WERI-Rb-1 (cell line): ENCODE results near the gene ZNF609.

ENCODE experiments used
- DNase-seq: peaks from one replicate; pipeline ENCODE4 v3.0.0-alpha.2; 2020
- H3K27ac ChIP-seq: fragments of 250-450 bp; sonication (Bioruptor Pico); 2 replicates; pipeline ENCODE4 v1.5.1; 2020; ENCODE audit warnings: mild to moderate bottlenecking, moderate library complexity
- H3K27me3 ChIP-seq: fragments of 250-450 bp; sonication (Bioruptor Pico); 2 replicates; pipeline ENCODE4 v1.5.1; 2021; ENCODE audit warnings: mild to moderate bottlenecking, low read depth, moderate library complexity; ENCODE audit not compliant: insufficient read depth, severe bottlenecking
- H3K36me3 ChIP-seq: fragments of 250-450 bp; sonication (Bioruptor Pico); 2 replicates; pipeline ENCODE4 v1.5.1; 2020; ENCODE audit warnings: mild to moderate bottlenecking, moderate library complexity
- H3K4me3 ChIP-seq: 2 replicates; pipeline ENCODE4 v1.5.1; 2011; ENCODE audit warnings: low read depth, mild to moderate bottlenecking, control low read depth, low read length
- H3K9me3 ChIP-seq: fragments of 250-450 bp; sonication (Bioruptor Pico); 2 replicates; pipeline ENCODE4 v1.5.1; 2021; ENCODE audit warnings: mild to moderate bottlenecking, moderate library complexity; ENCODE audit not compliant: severe bottlenecking
- CTCF ChIP-seq: IDR thresholded peaks from 2 replicates; pipeline ENCODE4 v1.5.1; 2011; ENCODE audit warnings: low read depth, mild to moderate bottlenecking, control low read depth, inconsistent platforms, low read length

The ZNF609 gene

GRCh38 chr15:64460206-64460723, at the start of gene ZNF609:
Gene ZNF609 (plus strand): TSS chr15:64460578. CDS start chr15:64499420, 38,842 bp downstream.
- no peaks in the 10 kb centered on the region for H3K27me3 ChIP-seq
- peak; percentile 97 for DNase-seq
- peak within 1 kb of the TSS; percentile 81 for H3K27ac ChIP-seq
- peak within 1 kb of the TSS; percentile 51 for H3K4me3 ChIP-seq
- H3K9me3 ChIP-seq, result no peaks in the 10 kb centered on the region
- 0 out of 2 replicates have a peak, but pooled peaks have one; percentile 11 for TF ChIP-seq CTCF
- peaks cover 18% of the 10 kb centered on the region for H3K36me3 ChIP-seq

GRCh38 chr15:64412216-64412615, 48.2 kb upstream of the ZNF609 start:
- H3K27ac ChIP-seq, result no peak overlapping the region
- H3K27me3 ChIP-seq, result no peaks in the 10 kb centered on the region
- peaks cover 38% of the 10 kb centered on the region for H3K36me3 ChIP-seq
- no peaks in the 10 kb centered on the region for H3K9me3 ChIP-seq
- no peak for DNase-seq
- no peak for TF ChIP-seq CTCF
- H3K4me3 ChIP-seq, result no peak overlapping the region

- no peaks in the 10 kb centered on the region for H3K9me3 ChIP-seq
- peaks cover 18% of the 10 kb centered on the region for H3K36me3 ChIP-seq
- DNase-seq, result no peak
- H3K27me3 ChIP-seq, result no peaks in the 10 kb centered on the region
- H3K4me3 ChIP-seq, result no peak overlapping the region
- no peak overlapping the region for H3K27ac ChIP-seq
- no peak for TF ChIP-seq CTCF
Measured at GRCh38 chr15:64422697-64423096, 37.7 kb upstream of the ZNF609 start.

- H3K27ac ChIP-seq, result no peak overlapping the region
- H3K4me3 ChIP-seq, result no peak overlapping the region
- peaks cover 18% of the 10 kb centered on the region for H3K36me3 ChIP-seq
- no peak for TF ChIP-seq CTCF
- no peaks in the 10 kb centered on the region for H3K27me3 ChIP-seq
- no peak for DNase-seq
- no peaks in the 10 kb centered on the region for H3K9me3 ChIP-seq
Measured at GRCh38 chr15:64423970-64424369, 36.4 kb upstream of the ZNF609 start.

GRCh38 chr15:64425221-64425620, 35.2 kb upstream of the ZNF609 start:
- peaks cover 18% of the 10 kb centered on the region for H3K36me3 ChIP-seq
- no peak overlapping the region for H3K27ac ChIP-seq
- no peak for DNase-seq
- H3K4me3 ChIP-seq, result no peak overlapping the region
- H3K9me3 ChIP-seq, result no peaks in the 10 kb centered on the region
- no peak for TF ChIP-seq CTCF
- no peaks in the 10 kb centered on the region for H3K27me3 ChIP-seq

- Histone ChIP-seq H3K27me3 (no peaks in the 10 kb centered on the region), H3K27ac (no peak overlapping the region), H3K9me3 (no peaks in the 10 kb centered on the region), H3K36me3 (peaks cover 15% of the 10 kb centered on the region), H3K4me3 (no peak overlapping the region)
- peak; percentile 7 for DNase-seq
- no peak for TF ChIP-seq CTCF
Measured at GRCh38 chr15:64426845-64427465, 33.4 kb upstream of the ZNF609 start.
